Upper lobe of left lung (tissue), 6 donors: ENCODE results near the gene ZNF76. TPM values are rescaled to one million over a fixed set of nuclear protein-coding genes. Genes with fewer than 3 reads are reported as not detected.

ENCODE experiments used
- ATAC-seq, 2 donors: fragments of 200-7000 bp; cut with Tn5 transposase; one replicate each; pipeline ENCODE4 v1.9.1; 2022; ENCODE audit warnings: mild to moderate bottlenecking in 2 of 2, moderate library complexity in 2 of 2; ENCODE audit not compliant: low FRiP score in 2 of 2
- DNase-seq, 2 donors: peaks; one replicate each; pipeline ENCODE4 v3.0.0-alpha.2; 2019 to 2020
- H3K27ac ChIP-seq, 4 donors: fragments of 200-600 bp; sonication (generic); one replicate each; pipeline ENCODE4 v1.5.1; 2016 to 2019
- H3K27me3 ChIP-seq, 4 donors: fragments of 200-600 bp; sonication (generic); one replicate each; pipeline ENCODE4 v1.5.1; 2017 to 2019
- H3K36me3 ChIP-seq, 4 donors: fragments of 200-600 bp; sonication (generic); one replicate each; pipeline ENCODE4 v1.5.1; 2016 to 2019
- H3K4me1 ChIP-seq, 4 donors: fragments of 200-600 bp; sonication (generic); one replicate each; pipeline ENCODE4 v1.5.1; 2018 to 2019
- H3K4me3 ChIP-seq, 4 donors: fragments of 200-600 bp; sonication (generic); one replicate each; pipeline ENCODE4 v1.5.1; 2017 to 2019; ENCODE audit warnings: mild to moderate bottlenecking in 2 of 4, moderate library complexity in 1 of 4
- H3K9me3 ChIP-seq, 4 donors: fragments of 200-600 bp; sonication (generic); one replicate each; pipeline ENCODE4 v1.5.1; 2018 to 2019
- CTCF ChIP-seq, 6 experiments: fragments of 450-650 bp in 4 of 6; fragments of 200-600 bp in 2 of 6; sonication (generic) in 2 of 6; IDR thresholded peaks; one replicate each; pipeline ENCODE4 v1.5.1; 2016 to 2019; ENCODE audit warnings: antibody characterized with exemption in 6 of 6
- EP300 ChIP-seq, 4 donors: sonication (generic); formaldehyde crosslinking; IDR thresholded peaks; one replicate each; pipeline ENCODE4 v1.5.1; 2017; ENCODE audit warnings: antibody characterized with exemption in 4 of 4, control low read depth in 2 of 4
- POLR2A ChIP-seq, 4 donors: fragments of 450-650 bp; IDR thresholded peaks; one replicate each; pipeline ENCODE4 v1.5.1; 2016 to 2017; ENCODE audit warnings: antibody characterized with exemption in 4 of 4, mild to moderate bottlenecking in 2 of 4
- POLR2AphosphoS5 ChIP-seq, 2 donors: sonication (generic); formaldehyde crosslinking; IDR thresholded peaks; one replicate each; pipeline ENCODE4 v1.5.1; 2017; ENCODE audit warnings: antibody characterized with exemption in 2 of 2
- WGBS, 2 donors: methylation state at CpG; one replicate each; pipeline ENCODE4 v1.1.5; 2017 to 2018; 5-methylcytosine and 5-hydroxymethylcytosine counted together
- total RNA-seq, 6 donors: library from RNA; depleted of rRNA in 4 of 6; stranded (reverse); fragments of >200 nt in 4 of 6; gene quantifications; one replicate each; pipeline versions ENCODE4 v1.1.0 to v1.2.1, GENCODE V29; 2016 to 2021
- donor health status: DM: no; HTN: no; CAD: no; lungs with moderate emphysema.
- donor health status: DM: no; HTN: yes; CAD: no; lungs with severe emphysema.

Gene ZNF76
- total RNA-seq, 6 donors from 2014 or later: 26.8 to 242 (median 38.1) TPM

GRCh38 chr6:35228481-35228880 is 31.1 kb upstream of the ZNF76 start:
- WGBS, 2 donors: 91 to 95% methylated on average over 6 of the region's 6 CpGs
- DNase-seq (no peak), ATAC-seq (no peak)

DNA sequence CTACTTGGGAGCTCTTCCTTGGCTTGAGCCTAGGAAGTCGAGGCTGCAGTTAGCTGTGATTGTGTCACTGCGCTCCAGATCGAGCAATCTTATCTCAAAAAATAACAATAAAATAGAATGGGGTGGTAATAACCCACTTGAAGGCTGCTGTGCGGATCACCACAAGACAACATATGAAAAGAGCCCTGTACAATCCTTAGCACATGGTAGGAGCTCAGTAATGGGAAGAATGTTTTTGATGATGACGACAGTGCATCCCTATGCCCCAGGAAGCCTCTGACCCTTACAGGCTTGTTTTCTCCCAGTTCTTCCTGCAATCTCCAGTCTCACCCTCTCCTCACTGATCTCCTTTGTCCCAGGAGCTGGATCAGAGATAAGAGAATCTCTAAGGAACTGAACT is 30.2 kb upstream of the ZNF76 start:
- no peak for DNase-seq
- no peaks in the 10 kb centered on the region for H3K36me3 ChIP-seq
- TF ChIP-seq CTCF (IDR thresholded peaks at IDR 0.05): no peak
- TF ChIP-seq EP300 (IDR thresholded peaks at IDR 0.05): no peak
- no peak for TF ChIP-seq POLR2AphosphoS5 (IDR thresholded peaks at IDR 0.05)
- no peak for TF ChIP-seq POLR2A (IDR thresholded peaks at IDR 0.05)
- H3K27me3 ChIP-seq: no peaks in the 10 kb centered on the region
- H3K9me3 ChIP-seq: no peaks in the 10 kb centered on the region
- H3K4me3 ChIP-seq: no peak overlapping the region
- 94 to 97% methylated on average over 5 of the region's 5 CpGs for WGBS, 2 donors
- peaks cover 0 to 5% (median 4%) of the 10 kb centered on the region in 4 donors for H3K4me1 ChIP-seq
- no peak overlapping the region for H3K27ac ChIP-seq
- ATAC-seq: no peak

More at GRCh38 chr6:35228481-35228880, 31.1 kb upstream of the ZNF76 start:
- H3K36me3 ChIP-seq: no peaks in the 10 kb centered on the region
- no peaks in the 10 kb centered on the region for H3K9me3 ChIP-seq
- H3K4me1 ChIP-seq: peaks cover 0 to 5% (median 4%) of the 10 kb centered on the region in 4 donors
- H3K4me3 ChIP-seq: no peak overlapping the region
- no peak overlapping the region for H3K27ac ChIP-seq
- TF ChIP-seq POLR2AphosphoS5 (IDR thresholded peaks at IDR 0.05) (no peak), POLR2A (IDR thresholded peaks at IDR 0.05) (no peak), EP300 (IDR thresholded peaks at IDR 0.05) (no peak), CTCF (IDR thresholded peaks at IDR 0.05) (no peak)
- no peaks in the 10 kb centered on the region for H3K27me3 ChIP-seq

- Histone ChIP-seq H3K36me3 (no peaks in the 10 kb centered on the region), H3K9me3 (no peaks in the 10 kb centered on the region), H3K4me3 (no peak overlapping the region), H3K27ac (no peak overlapping the region), H3K4me1 (peaks cover 0 to 5% (median 4%) of the 10 kb centered on the region in 4 donors), H3K27me3 (no peaks in the 10 kb centered on the region)
- 100% methylated on average over 1 of the region's 1 CpG for WGBS, 2 donors
- ATAC-seq (no peak), DNase-seq (no peak)
- TF ChIP-seq POLR2AphosphoS5 (IDR thresholded peaks at IDR 0.05): no peak
- TF ChIP-seq EP300 (IDR thresholded peaks at IDR 0.05): no peak
- TF ChIP-seq CTCF (IDR thresholded peaks at IDR 0.05): no peak
- TF ChIP-seq POLR2A (IDR thresholded peaks at IDR 0.05): no peak
Measured at GRCh38 chr6:35230498-35230897, 29.0 kb upstream of the ZNF76 start.

- no peak for TF ChIP-seq POLR2AphosphoS5 (IDR thresholded peaks at IDR 0.05)
- no peak for TF ChIP-seq CTCF (IDR thresholded peaks at IDR 0.05)
- TF ChIP-seq POLR2A (IDR thresholded peaks at IDR 0.05): no peak
- TF ChIP-seq EP300 (IDR thresholded peaks at IDR 0.05): no peak
- no peak for ATAC-seq
- DNase-seq: no peak
Measured at GRCh38 chr6:35230950-35231349, 28.6 kb upstream of the ZNF76 start.

DNA sequence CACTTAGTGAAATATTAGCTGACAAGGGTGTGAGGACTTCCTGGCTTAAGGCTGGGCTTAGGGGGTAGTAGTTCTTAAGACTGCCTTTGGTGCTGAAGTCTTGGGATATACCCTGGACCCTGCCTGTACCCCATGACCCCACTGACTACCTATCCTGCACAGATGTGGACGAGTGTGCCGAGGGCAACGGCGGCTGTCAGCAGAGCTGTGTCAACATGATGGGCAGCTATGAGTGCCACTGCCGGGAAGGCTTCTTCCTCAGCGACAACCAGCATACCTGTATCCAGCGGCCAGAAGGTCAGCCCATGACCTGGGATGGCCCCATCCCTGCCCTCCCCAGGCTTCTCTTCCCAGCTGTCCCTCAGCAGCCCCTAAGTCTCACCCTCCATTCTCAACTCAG is 28.0 kb upstream of the ZNF76 start:
- TF ChIP-seq EP300 (IDR thresholded peaks at IDR 0.05) (no peak), POLR2A (IDR thresholded peaks at IDR 0.05) (no peak), POLR2AphosphoS5 (IDR thresholded peaks at IDR 0.05) (no peak), CTCF (IDR thresholded peaks at IDR 0.05) (no peak)
- H3K36me3 ChIP-seq: no peaks in the 10 kb centered on the region
- H3K27ac ChIP-seq: no peak overlapping the region
- H3K4me1 ChIP-seq: peaks cover 0 to 5% (median 4%) of the 10 kb centered on the region in 4 donors
- no peaks in the 10 kb centered on the region for H3K9me3 ChIP-seq
- no peak overlapping the region for H3K4me3 ChIP-seq
- 95 to 96% methylated on average over 5 to 7 of the region's 7 CpGs for WGBS, 2 donors
- no peaks in the 10 kb centered on the region for H3K27me3 ChIP-seq
- DNase-seq (peak in 1 of 2 donors; percentile 36), ATAC-seq (no peak)

More at GRCh38 chr6:35230950-35231349, 28.6 kb upstream of the ZNF76 start:
- no peaks in the 10 kb centered on the region for H3K36me3 ChIP-seq
- no peak overlapping the region for H3K27ac ChIP-seq
- H3K4me1 ChIP-seq: peaks cover 0 to 5% (median 4%) of the 10 kb centered on the region in 4 donors
- no peak overlapping the region for H3K4me3 ChIP-seq
- no peaks in the 10 kb centered on the region for H3K9me3 ChIP-seq
- H3K27me3 ChIP-seq: no peaks in the 10 kb centered on the region
- WGBS, 2 donors: 25 to 33% methylated on average over 1 of the region's 1 CpG
